ENCODE results near the gene SLC10A7. TPM values are rescaled to one million over a fixed set of nuclear protein-coding genes. Genes with fewer than 3 reads are reported as not detected.

The SLC10A7 gene
- total RNA-seq, 1 experiment from 2014 or later = 15.9 TPM

- no peak for TF ChIP-seq CTCF (IDR thresholded peaks at IDR 0.05; ENCODE audit: unreplicated experiment)
- BruUV-seq (replicated peaks) = no TSS peak
- H3K27me3 Mint-ChIP-seq (ENCODE audit: unreplicated experiment) = no peaks in the 10 kb centered on the region
- DNase-seq = no peak
- H3K4me1 Mint-ChIP-seq (ENCODE audit: low read depth, unreplicated experiment) = peaks cover 18% of the 10 kb centered on the region
- intact Hi-C loops (cut with micrococcal nuclease; ENCODE audit: unreplicated experiment) = no loop called here
- CTCF ChIA-PET = no interaction called here
- no peak overlapping the region for H3K4me3 Mint-ChIP-seq (ENCODE audit: low read depth, unreplicated experiment)
- no peaks in the 10 kb centered on the region for H3K36me3 Mint-ChIP-seq (ENCODE audit: insufficient read depth, unreplicated experiment)
- H3K27ac Mint-ChIP-seq (ENCODE audit: unreplicated experiment) = no peak overlapping the region
- H3K9me3 Mint-ChIP-seq (ENCODE audit: low read depth, unreplicated experiment) = no peaks in the 10 kb centered on the region
Observed at GRCh38 chr4:146252969-146253611, 268.6 kb downstream of the SLC10A7 start.

- CTCF ChIA-PET = no interaction called here
- no peaks in the 10 kb centered on the region for H3K27me3 Mint-ChIP-seq (ENCODE audit: unreplicated experiment)
- peaks cover 8% of the 10 kb centered on the region for H3K4me1 Mint-ChIP-seq (ENCODE audit: low read depth, unreplicated experiment)
- no peaks in the 10 kb centered on the region for H3K9me3 Mint-ChIP-seq (ENCODE audit: low read depth, unreplicated experiment)
- no peak for TF ChIP-seq CTCF (IDR thresholded peaks at IDR 0.05; ENCODE audit: unreplicated experiment)
- H3K36me3 Mint-ChIP-seq (ENCODE audit: insufficient read depth, unreplicated experiment) = no peaks in the 10 kb centered on the region
- H3K4me3 Mint-ChIP-seq (ENCODE audit: low read depth, unreplicated experiment) = no peak overlapping the region
- no peak overlapping the region for H3K27ac Mint-ChIP-seq (ENCODE audit: unreplicated experiment)
- no TSS peak for BruUV-seq (replicated peaks)
- no peak for DNase-seq
- intact Hi-C loops (cut with micrococcal nuclease; ENCODE audit: unreplicated experiment) = no loop called here
Observed at GRCh38 chr4:146247356-146247755, 274.4 kb downstream of the SLC10A7 start.

- Mint-ChIP-seq H3K27ac (ENCODE audit: unreplicated experiment) (no peak overlapping the region), H3K4me3 (ENCODE audit: low read depth, unreplicated experiment) (no peak overlapping the region), H3K4me1 (ENCODE audit: low read depth, unreplicated experiment) (peaks cover 16% of the 10 kb centered on the region), H3K27me3 (ENCODE audit: unreplicated experiment) (no peaks in the 10 kb centered on the region), H3K9me3 (ENCODE audit: low read depth, unreplicated experiment) (no peaks in the 10 kb centered on the region), H3K36me3 (ENCODE audit: insufficient read depth, unreplicated experiment) (no peaks in the 10 kb centered on the region)
- TF ChIP-seq CTCF (IDR thresholded peaks at IDR 0.05; ENCODE audit: unreplicated experiment) = no peak
- intact Hi-C loops (cut with micrococcal nuclease; ENCODE audit: unreplicated experiment) = no loop called here
- no TSS peak for BruUV-seq (replicated peaks)
- no peak for DNase-seq
- CTCF ChIA-PET = no interaction called here
Observed at GRCh38 chr4:146246381-146246780, 275.4 kb downstream of the SLC10A7 start.

GRCh38 chr4:146245850-146246249, 275.9 kb downstream of the SLC10A7 start:
- TF ChIP-seq CTCF (IDR thresholded peaks at IDR 0.05; ENCODE audit: unreplicated experiment) = no peak
- BruUV-seq (replicated peaks) = no TSS peak
- Mint-ChIP-seq H3K4me1 (ENCODE audit: low read depth, unreplicated experiment) (peaks cover 16% of the 10 kb centered on the region), H3K4me3 (ENCODE audit: low read depth, unreplicated experiment) (no peak overlapping the region), H3K27ac (ENCODE audit: unreplicated experiment) (no peak overlapping the region), H3K36me3 (ENCODE audit: insufficient read depth, unreplicated experiment) (no peaks in the 10 kb centered on the region), H3K27me3 (ENCODE audit: unreplicated experiment) (no peaks in the 10 kb centered on the region), H3K9me3 (ENCODE audit: low read depth, unreplicated experiment) (no peaks in the 10 kb centered on the region)
- intact Hi-C loops (cut with micrococcal nuclease; ENCODE audit: unreplicated experiment) = no loop called here
- no peak for DNase-seq
- CTCF ChIA-PET = no interaction called here
